GM12878 (cell line): ENCODE data around the gene POU2F1. TPM values are rescaled to one million over a fixed set of nuclear protein-coding genes. Genes with fewer than 3 reads are reported as not detected.

Experiments
- ATF7 ChIP-seq: fragments of 450-650 bp; IDR thresholded peaks from 2 replicates; pipeline ENCODE4 v1.6.1; 2016; ENCODE audit warnings: low read depth, mild to moderate bottlenecking
- BACH1 ChIP-seq: fragments of 450-650 bp; IDR thresholded peaks from 2 replicates; pipeline ENCODE4 v1.6.1; 2017; ENCODE audit warnings: mild to moderate bottlenecking, borderline replicate concordance
- BCL3 ChIP-seq: IDR thresholded peaks from 2 replicates; pipeline ENCODE4 v1.6.1; 2011; ENCODE audit warnings: borderline replicate concordance, low read depth, mild to moderate bottlenecking, moderate library complexity, low read length; ENCODE audit not compliant: insufficient read depth, poor library complexity, severe bottlenecking
- E4F1 ChIP-seq: fragments of 450-650 bp; IDR thresholded peaks from 2 replicates; pipeline ENCODE4 v1.6.1; 2018; ENCODE audit warnings: borderline replicate concordance, mild to moderate bottlenecking; ENCODE audit not compliant: partially characterized antibody
- EED ChIP-seq: sonication (generic); IDR thresholded peaks from 2 replicates; pipeline ENCODE4 v1.6.1; 2016; ENCODE audit warnings: antibody characterized with exemption, low read depth
- FOS ChIP-seq: IDR thresholded peaks from 3 replicates; pipeline ENCODE4 v1.6.1; 2011; ENCODE audit warnings: borderline replicate concordance; ENCODE audit not compliant: insufficient read length; ENCODE audit errors: extremely low read depth
- GATAD2B ChIP-seq: fragments of 450-650 bp; conservative IDR thresholded peaks from 2 replicates; pipeline ENCODE4 v1.6.1; 2017; ENCODE audit warnings: low read depth, mild to moderate bottlenecking, moderate library complexity
- IKZF1 ChIP-seq: fragments of 450-650 bp; conservative IDR thresholded peaks from 2 replicates; pipeline ENCODE4 v1.6.1; 2017; ENCODE audit warnings: antibody characterized with exemption, mild to moderate bottlenecking
- MEF2A ChIP-seq: IDR thresholded peaks from 2 replicates; pipeline ENCODE4 v1.6.1; 2011; ENCODE audit warnings: low read depth, mild to moderate bottlenecking, low read length, moderate library complexity; ENCODE audit not compliant: insufficient read depth
- MTA3 ChIP-seq: IDR thresholded peaks from 2 replicates; pipeline ENCODE4 v1.6.1; 2012; ENCODE audit warnings: low read length, inconsistent platforms, borderline replicate concordance
- RBBP5 ChIP-seq: fragments of 200-600 bp; sonication (generic); conservative IDR thresholded peaks from 2 replicates; pipeline ENCODE4 v1.6.1; 2016
- TCF3 ChIP-seq: IDR thresholded peaks from 2 replicates; pipeline ENCODE4 v1.6.1; 2012; ENCODE audit warnings: low read depth, mild to moderate bottlenecking, low read length, borderline replicate concordance; ENCODE audit not compliant: insufficient read depth
- ZNF24 ChIP-seq: fragments of 450-650 bp; IDR thresholded peaks from 2 replicates; pipeline ENCODE4 v1.6.1; 2017; ENCODE audit warnings: antibody characterized with exemption, mild to moderate bottlenecking
- ZNF622 ChIP-seq: fragments of 450-650 bp; IDR thresholded peaks from 2 replicates; pipeline ENCODE4 v1.6.1; 2017; ENCODE audit warnings: mild to moderate bottlenecking, inconsistent platforms
- polyA plus RNA-seq, 11 experiments: library from polyadenylated mRNA; depleted of rRNA in 4 of 11; unstranded in 6 of 11; stranded (reverse) in 5 of 11; fragments of >200 nt; fragmentation: Nextera tagmentation in 4 of 11; fragmentation: Illumina TruSeq in 1 of 11; extraction: Ambion mirVana in 4 of 11; extraction: Trizol in 1 of 11; gene quantifications; 1 replicate in 1 of 11; 2 replicates in 10 of 11; pipeline versions ENCODE4 v1.2.1 to v1.2.3, GENCODE V29; 2011 to 2016; ENCODE audit warnings: inconsistent platforms in 2 of 11, missing spikeins in 2 of 11, low read depth in 1 of 11
- total RNA-seq, 4 experiments: library from RNA; depleted of rRNA in 3 of 4; stranded (reverse); fragments of >200 nt in 3 of 4; fragmentation: Illumina TruSeq in 1 of 4; extraction: Trizol in 1 of 4; gene quantifications; 2 replicates each; pipeline versions ENCODE4 v1.2.1 to v1.2.3, GENCODE V29; 2013 to 2021
- TF ChIP-seq, protein P1 (sequence below): fragments of 450-650 bp; IDR thresholded peaks from 2 replicates; pipeline ENCODE4 v1.6.1; 2018; ENCODE audit warnings: mild to moderate bottlenecking, low read depth, moderate library complexity; ENCODE audit not compliant: partially characterized antibody

POU2F1 gene
- total and polyA plus RNA-seq, 10 of the 15 experiments (the other 5 are each of a cell fraction or from before 2014, with no cell fraction given): 2.5 to 21.7 (median 12.5) TPM

GRCh38 chr1:167249702-167250101 lies 29.0 kb downstream of the POU2F1 start (continued):
- TF ChIP-seq E4F1 (no peak), MEF2A (no peak), BCL3 (peak; percentile 38), GATAD2B (no peak), RBBP5 (no peak), EED (no peak), BACH1 (no peak), ATF7 (no peak), ZNF622 (no peak), TCF3 (no peak), FOS (no peak), IKZF1 (0 out of 2 replicates have a peak, but pooled peaks have one; percentile 26), ZNF24 (peak; percentile 90), MTA3 (no peak)
- TF ChIP-seq, protein P1, sequence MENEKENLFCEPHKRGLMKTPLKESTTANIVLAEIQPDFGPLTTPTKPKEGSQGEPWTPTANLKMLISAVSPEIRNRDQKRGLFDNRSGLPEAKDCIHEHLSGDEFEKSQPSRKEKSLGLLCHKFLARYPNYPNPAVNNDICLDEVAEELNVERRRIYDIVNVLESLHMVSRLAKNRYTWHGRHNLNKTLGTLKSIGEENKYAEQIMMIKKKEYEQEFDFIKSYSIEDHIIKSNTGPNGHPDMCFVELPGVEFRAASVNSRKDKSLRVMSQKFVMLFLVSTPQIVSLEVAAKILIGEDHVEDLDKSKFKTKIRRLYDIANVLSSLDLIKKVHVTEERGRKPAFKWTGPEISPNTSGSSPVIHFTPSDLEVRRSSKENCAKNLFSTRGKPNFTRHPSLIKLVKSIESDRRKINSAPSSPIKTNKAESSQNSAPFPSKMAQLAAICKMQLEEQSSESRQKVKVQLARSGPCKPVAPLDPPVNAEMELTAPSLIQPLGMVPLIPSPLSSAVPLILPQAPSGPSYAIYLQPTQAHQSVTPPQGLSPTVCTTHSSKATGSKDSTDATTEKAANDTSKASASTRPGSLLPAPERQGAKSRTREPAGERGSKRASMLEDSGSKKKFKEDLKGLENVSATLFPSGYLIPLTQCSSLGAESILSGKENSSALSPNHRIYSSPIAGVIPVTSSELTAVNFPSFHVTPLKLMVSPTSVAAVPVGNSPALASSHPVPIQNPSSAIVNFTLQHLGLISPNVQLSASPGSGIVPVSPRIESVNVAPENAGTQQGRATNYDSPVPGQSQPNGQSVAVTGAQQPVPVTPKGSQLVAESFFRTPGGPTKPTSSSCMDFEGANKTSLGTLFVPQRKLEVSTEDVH: no peak
